ENCODE data around the gene LYPLA2. TPM values are rescaled to one million over a fixed set of nuclear protein-coding genes. Genes with fewer than 3 reads are reported as not detected.
A peak's percentile ranks its signal among the peaks of the same experiment; 100 is the strongest.

The LYPLA2 gene
- total RNA-seq, 1 donor: 36.9 TPM

GRCh38 chr1:23743287-23744152 lies 47.4 kb upstream of the LYPLA2 start, which contains the start of gene ELOA:
Gene ELOA, plus strand, starts transcription at chr1:23743471. Its CDS starts 33 bp downstream, at chr1:23743504.
- H3K4me2 ChIP-seq (ENCODE audit: insufficient read depth, low read length): peak within 1 kb of the TSS; percentile 87
- H3K9me3 ChIP-seq (ENCODE audit: low read depth, low read length): no peaks in the 10 kb centered on the region
- TF ChIP-seq CTCF (IDR thresholded peaks at IDR 0.05; ENCODE audit: extremely low read depth, low read depth, low read length): no peak
- H2AFZ ChIP-seq (ENCODE audit: low read length): peak within 1 kb of the TSS; percentile 88
- peaks cover 32% of the 10 kb centered on the region for H3K4me1 ChIP-seq (ENCODE audit: insufficient read depth, low read length)
- H3K4me3 ChIP-seq (ENCODE audit: insufficient read depth, low read length): peak within 1 kb of the TSS; percentile 84
- H4K20me1 ChIP-seq (ENCODE audit: insufficient read depth, low read length): peaks cover 40% of the 10 kb centered on the region
- H3K27ac ChIP-seq (ENCODE audit: low read depth, low read length): peak within 1 kb of the TSS; percentile 46
- DNase-seq (ENCODE audit: insufficient read length, low spot score, missing footprints): peak; percentile 98
- peaks cover 63% of the 10 kb centered on the region for H3K79me2 ChIP-seq (ENCODE audit: insufficient read depth, low read length)
- H3K27me3 ChIP-seq (ENCODE audit: insufficient read depth, low read length): no peaks in the 10 kb centered on the region
- peaks cover 3% of the 10 kb centered on the region for H3K36me3 ChIP-seq (ENCODE audit: insufficient read depth, low read length)

GRCh38 chr1:23745515-23745914 lies 45.4 kb upstream of the LYPLA2 start:
- Histone ChIP-seq H3K79me2 (ENCODE audit: insufficient read depth, low read length) (peaks cover 76% of the 10 kb centered on the region), H3K36me3 (ENCODE audit: insufficient read depth, low read length) (peaks cover 6% of the 10 kb centered on the region), H3K27me3 (ENCODE audit: insufficient read depth, low read length) (no peaks in the 10 kb centered on the region), H3K4me2 (ENCODE audit: insufficient read depth, low read length) (peak overlapping the region; percentile 87), H2AFZ (ENCODE audit: low read length) (no peak overlapping the region), H3K9me3 (ENCODE audit: low read depth, low read length) (no peaks in the 10 kb centered on the region), H3K4me3 (ENCODE audit: insufficient read depth, low read length) (no peak overlapping the region), H3K27ac (ENCODE audit: low read depth, low read length) (no peak overlapping the region), H4K20me1 (ENCODE audit: insufficient read depth, low read length) (peaks cover 49% of the 10 kb centered on the region), H3K4me1 (ENCODE audit: insufficient read depth, low read length) (peaks cover 34% of the 10 kb centered on the region)
- peak; percentile 34 for TF ChIP-seq CTCF (IDR thresholded peaks at IDR 0.05; ENCODE audit: extremely low read depth, low read depth, low read length)
- DNase-seq (ENCODE audit: insufficient read length, low spot score, missing footprints): peak; percentile 94

- Histone ChIP-seq H3K79me2 (ENCODE audit: insufficient read depth, low read length) (peaks cover 93% of the 10 kb centered on the region), H3K4me3 (ENCODE audit: insufficient read depth, low read length) (no peak overlapping the region), H4K20me1 (ENCODE audit: insufficient read depth, low read length) (peaks cover 71% of the 10 kb centered on the region), H3K36me3 (ENCODE audit: insufficient read depth, low read length) (peaks cover 31% of the 10 kb centered on the region), H2AFZ (ENCODE audit: low read length) (no peak overlapping the region), H3K4me1 (ENCODE audit: insufficient read depth, low read length) (peaks cover 25% of the 10 kb centered on the region), H3K9me3 (ENCODE audit: low read depth, low read length) (no peaks in the 10 kb centered on the region), H3K4me2 (ENCODE audit: insufficient read depth, low read length) (no peak overlapping the region), H3K27me3 (ENCODE audit: insufficient read depth, low read length) (no peaks in the 10 kb centered on the region), H3K27ac (ENCODE audit: low read depth, low read length) (peak overlapping the region; percentile 50)
- no peak for TF ChIP-seq CTCF (IDR thresholded peaks at IDR 0.05; ENCODE audit: extremely low read depth, low read depth, low read length)
- DNase-seq (ENCODE audit: insufficient read length, low spot score, missing footprints): peak; percentile 90
These were observed 42.9 kb upstream of the LYPLA2 start for GRCh38 chr1:23748016-23748415.
